GM19239 (cell line): ENCODE results near the gene RBX1.

Experiments used
- DNase-seq: peaks from one replicate; pipeline ENCODE4 v3.0.0; 2011; ENCODE audit warnings: low spot score; ENCODE audit not compliant: insufficient read length
- FAIRE-seq: peaks from 2 replicates; lab custom pipeline; 2011; peaks lifted over from hg19 to GRCh38; lab: Jason Lieb, UNC

Gene RBX1

GRCh38 chr22:41021061-41021612, 70.0 kb downstream of the RBX1 start:
- DNase-seq (no peak), FAIRE-seq (no peak)

GRCh38 chr22:41021613-41022454, 70.7 kb downstream of the RBX1 start:
- FAIRE-seq: peak; percentile 66

GRCh38 chr22:41022470-41023298, 71.5 kb downstream of the RBX1 start:
- peak; percentile 84 for FAIRE-seq
- DNase-seq: peak; percentile 57

More at GRCh38 chr22:41021613-41022454, 70.7 kb downstream of the RBX1 start:
- DNase-seq: peak; percentile 67
